Caki2 (cell line): ENCODE results near the gene S1PR4. TPM values are rescaled to one million over a fixed set of nuclear protein-coding genes. Genes with fewer than 3 reads are reported as not detected.
"Not testable (repeated sequence)": the region's sequence is repeated elsewhere in the genome, so short reads cannot be mapped to it uniquely, and the experiment has no call there.

Experiments used
- DNase-seq: peaks from one replicate; pipeline ENCODE4 v3.0.0-alpha.2; 2015; ENCODE audit warnings: low read depth
- in situ Hi-C: cut with HindIII; loops from 2 replicates; pipeline ENCODE4 v1.10.0; 2016; ENCODE audit warnings: low sequenced_read_pairs, low pct_unique_long_range_greater_than_20kb, mixed read lengths
- total RNA-seq: library from RNA; depleted of rRNA; stranded (reverse); fragments of >200 nt; shearing (Covaris generic); gene quantifications from 2 replicates; pipeline ENCODE4 v1.2.3, GENCODE V29; 2014; ENCODE audit warnings: low replicate concordance

The S1PR4 gene
- total RNA-seq, 1 experiment from 2014 or later = not detected

DNA sequence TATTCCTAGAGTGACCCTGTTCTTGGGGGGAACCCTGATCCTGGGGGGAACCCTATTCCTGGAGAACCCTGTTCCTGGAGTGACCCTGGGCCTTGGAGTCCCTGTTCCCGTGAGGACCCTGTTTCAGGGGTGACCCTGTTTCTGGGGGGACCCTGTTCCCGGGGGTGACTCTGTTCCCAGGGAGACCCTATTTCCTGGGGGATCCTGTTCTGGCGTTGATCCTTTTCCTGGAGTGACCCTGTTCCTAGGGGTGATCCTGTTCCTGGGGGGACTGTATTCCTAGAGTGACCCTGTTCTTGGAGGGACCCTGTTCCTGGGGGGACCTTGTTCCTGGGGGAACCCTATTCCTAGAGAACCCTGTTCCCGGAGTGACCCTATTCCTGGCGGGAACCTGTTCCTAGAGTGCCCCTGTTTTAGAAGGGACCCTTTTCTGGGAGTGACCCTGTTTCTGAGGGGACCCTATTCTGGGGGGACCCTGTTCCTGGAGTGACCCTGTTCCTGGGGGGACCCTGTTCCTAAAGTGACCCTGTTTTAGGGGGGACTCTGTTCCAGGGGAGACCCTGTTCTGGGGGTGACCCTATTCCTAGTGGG, 27.7 kb upstream of the S1PR4 start:
- DNase-seq = no peak
- in situ Hi-C loops = no loop called here

DNA sequence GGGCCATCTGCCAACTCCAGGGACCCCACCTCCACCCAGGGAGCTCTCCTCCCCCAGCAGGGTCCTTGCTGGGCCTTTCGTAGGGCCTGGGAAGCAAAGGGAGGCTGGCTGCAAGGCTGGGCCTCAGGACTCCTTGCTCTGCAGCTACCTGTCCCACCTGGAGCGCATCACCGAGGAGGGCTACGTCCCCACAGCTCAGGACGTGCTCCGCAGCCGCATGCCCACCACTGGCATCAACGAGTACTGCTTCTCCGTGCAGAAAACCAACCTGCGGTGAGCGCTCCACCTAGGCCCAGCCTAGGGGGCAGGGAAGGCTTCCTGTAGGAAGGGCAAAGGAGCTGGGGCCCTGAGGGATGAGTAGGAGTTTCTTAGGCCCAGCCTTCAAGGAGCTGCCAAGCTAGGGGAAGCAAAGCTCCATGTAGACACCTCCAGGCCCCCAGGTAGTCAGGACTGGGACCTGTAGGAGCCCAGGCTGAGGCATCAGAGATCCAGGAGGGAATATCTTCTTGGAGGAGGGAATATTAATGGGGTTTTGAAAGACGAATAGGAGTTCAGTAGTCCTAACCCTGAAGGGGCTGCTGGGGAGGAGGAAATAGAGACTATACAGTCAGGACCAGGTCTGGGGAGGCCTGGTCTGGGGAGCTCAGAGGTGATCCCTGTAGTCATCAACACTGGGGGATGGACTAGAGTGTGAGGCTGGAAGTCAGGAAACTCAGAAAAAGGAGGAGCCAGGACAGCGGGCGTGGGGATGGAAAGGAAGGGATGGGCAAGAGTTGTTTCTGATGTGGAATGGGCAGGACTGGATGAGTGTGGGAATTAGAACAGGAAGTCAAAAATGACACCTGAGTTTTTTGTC, 26.8 kb upstream of the S1PR4 start:
- DNase-seq = peak; percentile 16
- in situ Hi-C loops = no loop called here

DNA sequence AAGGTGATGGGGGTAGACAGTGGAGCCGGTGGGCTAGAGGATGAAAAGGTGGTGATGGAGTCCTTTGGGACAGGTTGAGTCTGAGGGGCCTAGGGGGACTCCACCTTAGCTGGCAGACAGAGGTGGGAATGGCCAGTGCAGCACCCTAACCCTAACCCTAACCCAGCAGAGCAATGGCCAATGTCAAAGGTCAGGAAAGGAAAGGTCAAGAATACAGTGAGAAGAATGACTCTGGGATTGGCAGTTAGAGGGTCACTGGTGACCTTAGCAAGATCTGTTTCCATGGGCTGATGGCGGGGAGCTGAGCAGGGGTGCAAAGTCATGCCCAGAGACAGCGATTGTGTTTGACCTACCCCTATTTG, 26.2 kb upstream of the S1PR4 start:
- DNase-seq = no peak
- in situ Hi-C loops = no loop called here

DNA sequence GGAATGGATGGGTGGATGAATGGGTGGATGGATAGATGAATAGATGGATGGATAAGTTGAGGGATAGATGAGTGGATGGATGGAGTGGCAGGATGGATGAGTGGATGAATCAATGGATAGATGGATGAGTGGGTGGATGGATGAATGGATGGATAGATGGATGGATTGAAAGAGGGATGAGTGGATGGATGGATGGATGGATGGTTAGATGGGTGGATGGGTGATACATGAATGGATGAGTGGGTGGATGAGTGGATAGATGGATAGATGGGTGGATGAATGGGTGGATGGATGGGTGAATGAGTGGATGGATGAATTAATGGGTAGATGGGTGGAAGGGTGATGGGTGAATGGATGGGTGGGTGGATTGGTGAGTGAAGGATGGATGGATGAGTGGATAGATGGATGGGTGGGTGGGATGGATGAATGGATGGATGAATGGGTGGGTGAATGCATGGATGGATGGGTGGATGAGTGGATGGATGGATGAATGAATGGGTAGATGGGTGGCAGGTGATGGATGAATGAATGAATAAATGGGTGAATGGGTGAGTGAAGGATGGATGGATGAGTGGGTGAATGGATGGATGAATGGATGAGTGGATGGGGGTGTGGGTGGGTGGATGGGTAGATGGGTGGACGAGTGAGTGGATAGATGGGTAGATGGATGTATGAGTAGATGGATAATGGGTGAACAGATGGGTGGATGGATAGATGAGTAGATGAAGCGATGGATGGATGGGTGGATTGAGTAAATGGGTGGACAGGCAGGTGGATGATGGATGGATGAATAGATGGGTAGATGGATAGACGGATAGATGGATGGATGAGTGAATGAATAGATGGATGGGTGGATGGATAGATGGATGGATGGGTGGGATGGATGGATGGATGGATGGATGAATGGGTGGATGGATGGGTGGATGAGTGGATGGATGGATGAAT, 25.0 kb upstream of the S1PR4 start:
- in situ Hi-C loops = no loop called here
- no peak for DNase-seq

DNA sequence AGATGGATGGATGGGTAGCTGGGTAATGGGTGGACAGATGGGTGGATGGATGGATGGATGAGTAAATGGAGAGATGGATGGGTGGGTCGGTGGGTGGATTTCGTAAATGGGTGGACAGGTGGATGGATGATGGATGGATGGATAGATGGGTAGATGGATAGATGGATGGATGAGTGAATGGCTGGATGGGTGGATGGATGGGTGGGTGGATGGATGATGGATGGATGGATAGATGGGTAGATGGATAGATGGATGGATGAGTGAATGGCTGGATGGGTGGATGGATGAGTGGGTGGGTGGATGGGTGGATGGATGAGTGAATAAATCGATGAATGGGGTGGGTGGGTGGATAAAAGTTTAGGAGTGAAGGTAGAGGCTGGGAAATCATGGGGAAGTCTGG, 24.1 kb upstream of the S1PR4 start:
- in situ Hi-C loops, DNase-seq: not testable (repeated sequence)

DNA sequence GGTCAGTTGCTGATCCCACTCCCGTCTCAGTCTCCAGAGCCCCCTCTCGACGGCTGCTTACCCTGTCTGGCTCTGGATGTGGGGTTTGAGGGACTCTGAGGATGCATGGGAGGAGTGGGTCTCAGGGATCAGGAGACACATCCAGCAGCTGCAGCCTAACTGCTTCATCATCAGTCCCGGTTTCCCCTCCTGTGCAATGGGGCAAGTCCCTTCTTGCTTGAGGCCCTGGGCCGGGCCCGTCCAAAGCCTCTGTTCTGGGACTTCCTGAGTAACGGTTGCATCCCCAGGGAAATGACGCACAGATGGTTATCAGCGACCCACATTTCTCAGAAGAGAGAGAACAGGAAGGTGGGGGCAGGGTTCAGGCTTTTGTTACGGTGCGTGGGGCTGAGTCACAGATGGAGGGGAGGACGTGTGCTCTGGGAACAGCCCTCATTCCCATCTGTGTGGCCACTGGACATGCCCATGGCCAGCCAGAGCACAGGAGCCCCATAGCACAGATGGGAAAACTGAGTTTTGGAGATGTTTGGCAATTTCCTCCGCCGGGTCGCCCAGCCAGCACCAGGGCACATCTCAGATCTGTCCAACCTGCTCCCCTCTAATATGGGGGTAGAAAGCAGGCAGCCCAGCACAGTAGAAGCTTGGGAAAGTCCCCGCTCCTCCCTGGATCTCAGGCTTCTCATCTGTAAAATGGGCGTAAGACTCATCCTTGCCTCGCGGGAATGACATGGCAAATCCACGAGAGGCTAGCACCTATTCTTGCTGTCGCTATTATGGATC, 23.4 kb upstream of the S1PR4 start:
- DNase-seq = peak; percentile 78
- in situ Hi-C loops = no loop called here

DNA sequence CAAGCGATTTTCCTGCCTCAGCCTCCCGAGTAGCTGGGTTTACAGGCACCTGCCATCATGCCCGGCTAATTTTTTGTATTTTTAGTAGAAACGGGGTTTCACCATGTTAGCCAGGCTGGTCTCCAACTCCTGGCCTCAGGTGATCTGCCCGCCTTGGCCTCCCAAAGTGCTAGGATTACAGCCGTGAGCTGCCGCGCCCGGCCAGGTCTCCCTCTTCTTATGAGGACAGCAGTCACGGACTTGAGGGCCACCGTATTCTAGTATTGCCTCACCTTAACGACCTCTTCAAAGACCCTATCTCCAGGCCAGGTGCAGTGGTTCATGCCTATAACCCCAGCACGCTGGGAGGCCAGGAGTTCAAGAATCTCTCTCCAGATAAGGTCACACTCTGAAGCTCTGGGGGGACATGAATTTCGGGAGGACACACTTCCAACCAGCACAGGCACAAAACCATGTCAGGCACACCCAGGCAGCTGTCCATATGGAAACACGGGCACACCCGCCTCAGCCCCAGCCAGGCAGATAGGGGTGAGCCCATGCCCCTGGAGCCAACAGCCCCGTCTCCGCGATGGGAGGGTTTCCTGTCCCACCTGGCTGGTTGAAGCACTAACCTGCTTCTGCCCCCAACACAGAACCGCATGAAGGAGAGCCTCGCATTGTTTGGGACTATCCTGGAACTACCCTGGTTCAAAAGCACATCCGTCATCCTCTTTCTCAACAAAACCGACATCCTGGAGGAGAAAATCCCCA, 21.3 kb upstream of the S1PR4 start:
- no peak for DNase-seq
- in situ Hi-C loops = no loop called here

DNA sequence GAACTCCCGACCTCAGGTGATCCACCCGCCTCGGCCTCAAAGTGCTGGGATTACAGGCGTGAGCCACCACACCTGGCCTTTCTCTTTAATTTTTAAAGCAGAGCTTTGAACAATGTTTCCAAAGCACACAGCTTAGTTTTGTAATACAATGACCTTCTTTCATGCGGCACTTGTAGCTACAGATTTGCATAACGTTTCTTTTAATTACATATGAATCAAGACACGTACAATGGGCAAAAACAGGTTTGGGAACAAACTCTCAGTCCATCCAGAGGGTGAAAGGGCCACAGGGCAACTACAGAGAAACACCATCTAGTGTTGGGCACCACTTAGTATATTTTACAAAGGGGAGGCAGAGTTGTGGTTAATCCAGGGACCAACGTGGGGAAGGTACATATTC, 19.0 kb upstream of the S1PR4 start:
- in situ Hi-C loops = no loop called here
- no peak for DNase-seq

DNA sequence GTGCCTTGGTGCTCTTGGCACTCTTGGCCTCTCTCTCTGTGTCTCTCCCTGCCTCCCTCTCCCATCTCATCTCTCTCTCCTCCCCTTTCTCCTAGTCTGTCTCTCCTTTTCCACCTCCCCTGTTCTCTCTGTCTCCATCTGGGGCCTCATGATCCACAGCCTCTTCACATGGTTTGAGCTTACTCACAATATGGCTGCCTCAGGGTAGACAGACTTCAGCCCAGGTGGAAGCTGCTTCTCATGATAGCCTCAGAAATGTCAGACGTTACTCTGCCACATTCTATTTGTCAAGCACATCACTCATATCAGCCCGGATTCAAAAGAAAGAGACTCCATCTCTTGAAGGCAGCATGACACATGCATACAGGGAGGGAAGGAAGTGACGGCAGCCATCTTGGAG, 18.4 kb upstream of the S1PR4 start:
- DNase-seq = no peak
- in situ Hi-C loops = no loop called here

DNA sequence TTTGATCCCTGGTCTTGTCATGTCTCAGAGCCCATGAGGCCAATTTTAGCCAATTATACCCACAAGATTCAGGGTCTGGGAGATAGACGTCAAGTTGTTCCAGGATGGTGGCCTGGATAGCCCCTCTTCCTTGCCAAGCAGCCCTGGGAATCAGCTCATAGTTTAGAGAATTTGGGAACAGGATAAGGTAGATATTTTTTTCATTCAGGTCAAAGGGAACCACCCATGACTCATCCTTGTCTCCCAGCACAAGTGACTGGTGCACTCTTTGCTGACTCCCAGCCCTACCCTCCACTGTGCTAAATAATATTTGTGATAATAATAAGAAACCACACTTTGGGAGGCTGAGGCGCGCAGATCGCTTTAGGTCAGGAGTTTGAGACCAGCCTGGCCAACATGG, 17.1 kb upstream of the S1PR4 start:
- DNase-seq = no peak

GRCh38 chr19:3162418-3163229, 15.9 kb upstream of the S1PR4 start:
- DNase-seq = no peak
- in situ Hi-C loops = no loop called here

More for the DNA sequence above, 17.1 kb upstream of the S1PR4 start:
- in situ Hi-C loops = no loop called here

DNA sequence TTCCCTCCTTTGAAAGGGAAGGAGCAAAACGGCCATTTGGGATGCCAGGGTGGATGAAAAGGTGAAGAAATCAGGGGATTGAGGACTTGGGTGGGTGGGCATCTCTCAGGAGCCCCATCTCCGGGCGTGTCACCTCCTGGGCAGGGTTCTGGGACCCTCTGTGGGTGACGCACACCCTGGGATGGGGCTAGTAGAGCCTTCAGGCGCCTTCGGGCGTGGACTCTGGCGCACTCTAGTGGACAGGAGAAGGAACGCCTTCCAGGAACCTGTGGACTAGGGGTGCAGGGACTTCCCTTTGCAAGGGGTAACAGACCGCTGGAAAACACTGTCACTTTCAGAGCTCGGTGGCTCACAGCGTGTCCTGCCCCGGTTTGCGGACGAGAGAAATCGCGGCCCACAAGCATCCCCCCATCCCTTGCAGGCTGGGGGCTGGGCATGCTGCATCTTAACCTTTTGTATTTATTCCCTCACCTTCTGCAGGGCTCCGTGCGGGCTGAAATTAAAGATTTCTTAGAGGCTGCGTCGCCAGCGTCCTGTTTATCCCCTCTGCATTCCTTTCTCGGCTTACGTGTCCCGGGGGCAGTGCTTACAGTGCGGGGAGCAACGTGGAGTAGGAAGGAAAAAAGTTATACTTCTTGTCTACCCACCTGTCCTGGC, 15.2 kb upstream of the S1PR4 start:
- no peak for DNase-seq
- in situ Hi-C loops = no loop called here

GRCh38 chr19:3163943-3164342, 14.6 kb upstream of the S1PR4 start:
- in situ Hi-C loops = no loop called here
- no peak for DNase-seq

- in situ Hi-C loops = no loop called here
- DNase-seq = no peak
Measured at GRCh38 chr19:3167533-3168272, 10.9 kb upstream of the S1PR4 start.

- in situ Hi-C loops = no loop called here
- no peak for DNase-seq
Measured at GRCh38 chr19:3171894-3172672, 6.5 kb upstream of the S1PR4 start.
